Measurements from ENCODE around the gene DSPP.

The DSPP gene

GRCh38 chr4:87662871-87663270 lies 54.5 kb downstream of the DSPP start:
- H3K27ac ChIP-seq (ENCODE audit: extremely low read depth, low read depth, low read length): no peak overlapping the region
- peaks cover 5% of the 10 kb centered on the region; the same call in 1 of the 2 replicates for H3K4me1 ChIP-seq (ENCODE audit: control insufficient read depth, insufficient read depth, low read length)
- no peaks in the 10 kb centered on the region for H3K36me3 ChIP-seq (ENCODE audit: control insufficient read depth in 2 of 2, insufficient read depth in 1 of 2, low read length in 2 of 2)
- H3K4me3 ChIP-seq (ENCODE audit: low read depth, low read length): no peak overlapping the region
- H3K9me3 ChIP-seq (ENCODE audit: control insufficient read depth, insufficient read depth, low read depth, low read length): no peaks in the 10 kb centered on the region
- TF ChIP-seq ZNF645 (tag by site-specific recombination; IDR thresholded peaks at IDR 0.05): no peak
- no peak for TF ChIP-seq ZBTB10 (tag by site-specific recombination; IDR thresholded peaks at IDR 0.05)
- no peak for TF ChIP-seq ZNF473 (tag by site-specific recombination; IDR thresholded peaks at IDR 0.05)
- TF ChIP-seq ZNF548 (tag by site-specific recombination; IDR thresholded peaks at IDR 0.05): no peak
- no peak for TF ChIP-seq GLI4 (tag by site-specific recombination; IDR thresholded peaks at IDR 0.05)
- TF ChIP-seq GLI2 (tag by site-specific recombination; IDR thresholded peaks at IDR 0.05; ENCODE audit: borderline replicate concordance, low read depth): no peak
- TF ChIP-seq, protein P1, sequence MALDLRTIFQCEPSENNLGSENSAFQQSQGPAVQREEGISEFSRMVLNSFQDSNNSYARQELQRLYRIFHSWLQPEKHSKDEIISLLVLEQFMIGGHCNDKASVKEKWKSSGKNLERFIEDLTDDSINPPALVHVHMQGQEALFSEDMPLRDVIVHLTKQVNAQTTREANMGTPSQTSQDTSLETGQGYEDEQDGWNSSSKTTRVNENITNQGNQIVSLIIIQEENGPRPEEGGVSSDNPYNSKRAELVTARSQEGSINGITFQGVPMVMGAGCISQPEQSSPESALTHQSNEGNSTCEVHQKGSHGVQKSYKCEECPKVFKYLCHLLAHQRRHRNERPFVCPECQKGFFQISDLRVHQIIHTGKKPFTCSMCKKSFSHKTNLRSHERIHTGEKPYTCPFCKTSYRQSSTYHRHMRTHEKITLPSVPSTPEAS (tag by site-specific recombination; IDR thresholded peaks at IDR 0.05): no peak
- no peak for TF ChIP-seq ZNF571 (tag by site-specific recombination; IDR thresholded peaks at IDR 0.05)
- no peak for TF ChIP-seq ZNF292 (tag by site-specific recombination; IDR thresholded peaks at IDR 0.05; ENCODE audit: borderline replicate concordance, low read depth)
- no peak for TF ChIP-seq ZSCAN18 (tag by site-specific recombination; IDR thresholded peaks at IDR 0.05)
- no peak for TF ChIP-seq ZNF112 (tag by site-specific recombination; IDR thresholded peaks at IDR 0.05)
- TF ChIP-seq BCL11A (tag by site-specific recombination; IDR thresholded peaks at IDR 0.05; ENCODE audit: low read depth): no peak
- TF ChIP-seq, protein P2, sequence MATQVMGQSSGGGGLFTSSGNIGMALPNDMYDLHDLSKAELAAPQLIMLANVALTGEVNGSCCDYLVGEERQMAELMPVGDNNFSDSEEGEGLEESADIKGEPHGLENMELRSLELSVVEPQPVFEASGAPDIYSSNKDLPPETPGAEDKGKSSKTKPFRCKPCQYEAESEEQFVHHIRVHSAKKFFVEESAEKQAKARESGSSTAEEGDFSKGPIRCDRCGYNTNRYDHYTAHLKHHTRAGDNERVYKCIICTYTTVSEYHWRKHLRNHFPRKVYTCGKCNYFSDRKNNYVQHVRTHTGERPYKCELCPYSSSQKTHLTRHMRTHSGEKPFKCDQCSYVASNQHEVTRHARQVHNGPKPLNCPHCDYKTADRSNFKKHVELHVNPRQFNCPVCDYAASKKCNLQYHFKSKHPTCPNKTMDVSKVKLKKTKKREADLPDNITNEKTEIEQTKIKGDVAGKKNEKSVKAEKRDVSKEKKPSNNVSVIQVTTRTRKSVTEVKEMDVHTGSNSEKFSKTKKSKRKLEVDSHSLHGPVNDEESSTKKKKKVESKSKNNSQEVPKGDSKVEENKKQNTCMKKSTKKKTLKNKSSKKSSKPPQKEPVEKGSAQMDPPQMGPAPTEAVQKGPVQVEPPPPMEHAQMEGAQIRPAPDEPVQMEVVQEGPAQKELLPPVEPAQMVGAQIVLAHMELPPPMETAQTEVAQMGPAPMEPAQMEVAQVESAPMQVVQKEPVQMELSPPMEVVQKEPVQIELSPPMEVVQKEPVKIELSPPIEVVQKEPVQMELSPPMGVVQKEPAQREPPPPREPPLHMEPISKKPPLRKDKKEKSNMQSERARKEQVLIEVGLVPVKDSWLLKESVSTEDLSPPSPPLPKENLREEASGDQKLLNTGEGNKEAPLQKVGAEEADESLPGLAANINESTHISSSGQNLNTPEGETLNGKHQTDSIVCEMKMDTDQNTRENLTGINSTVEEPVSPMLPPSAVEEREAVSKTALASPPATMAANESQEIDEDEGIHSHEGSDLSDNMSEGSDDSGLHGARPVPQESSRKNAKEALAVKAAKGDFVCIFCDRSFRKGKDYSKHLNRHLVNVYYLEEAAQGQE (tag by site-specific recombination; IDR thresholded peaks at IDR 0.05): no peak
- TF ChIP-seq ZNF398 (tag by site-specific recombination; IDR thresholded peaks at IDR 0.05): no peak
- no peak for TF ChIP-seq REPIN1 (tag by site-specific recombination; IDR thresholded peaks at IDR 0.05; ENCODE audit: low read depth)
- TF ChIP-seq ZNF302 (tag by site-specific recombination; IDR thresholded peaks at IDR 0.05; ENCODE audit: low read depth): no peak
- TF ChIP-seq, protein P3, sequence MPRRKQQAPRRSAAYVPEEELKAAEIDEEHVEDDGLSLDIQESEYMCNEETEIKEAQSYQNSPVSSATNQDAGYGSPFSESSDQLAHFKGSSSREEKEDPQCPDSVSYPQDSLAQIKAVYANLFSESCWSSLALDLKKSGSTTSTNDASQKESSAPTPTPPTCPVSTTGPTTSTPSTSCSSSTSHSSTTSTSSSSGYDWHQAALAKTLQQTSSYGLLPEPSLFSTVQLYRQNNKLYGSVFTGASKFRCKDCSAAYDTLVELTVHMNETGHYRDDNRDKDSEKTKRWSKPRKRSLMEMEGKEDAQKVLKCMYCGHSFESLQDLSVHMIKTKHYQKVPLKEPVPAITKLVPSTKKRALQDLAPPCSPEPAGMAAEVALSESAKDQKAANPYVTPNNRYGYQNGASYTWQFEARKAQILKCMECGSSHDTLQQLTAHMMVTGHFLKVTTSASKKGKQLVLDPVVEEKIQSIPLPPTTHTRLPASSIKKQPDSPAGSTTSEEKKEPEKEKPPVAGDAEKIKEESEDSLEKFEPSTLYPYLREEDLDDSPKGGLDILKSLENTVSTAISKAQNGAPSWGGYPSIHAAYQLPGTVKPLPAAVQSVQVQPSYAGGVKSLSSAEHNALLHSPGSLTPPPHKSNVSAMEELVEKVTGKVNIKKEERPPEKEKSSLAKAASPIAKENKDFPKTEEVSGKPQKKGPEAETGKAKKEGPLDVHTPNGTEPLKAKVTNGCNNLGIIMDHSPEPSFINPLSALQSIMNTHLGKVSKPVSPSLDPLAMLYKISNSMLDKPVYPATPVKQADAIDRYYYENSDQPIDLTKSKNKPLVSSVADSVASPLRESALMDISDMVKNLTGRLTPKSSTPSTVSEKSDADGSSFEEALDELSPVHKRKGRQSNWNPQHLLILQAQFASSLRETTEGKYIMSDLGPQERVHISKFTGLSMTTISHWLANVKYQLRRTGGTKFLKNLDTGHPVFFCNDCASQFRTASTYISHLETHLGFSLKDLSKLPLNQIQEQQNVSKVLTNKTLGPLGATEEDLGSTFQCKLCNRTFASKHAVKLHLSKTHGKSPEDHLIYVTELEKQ (tag by site-specific recombination; IDR thresholded peaks at IDR 0.05; ENCODE audit: borderline replicate concordance): no peak
- TF ChIP-seq ZNF561 (tag by site-specific recombination; IDR thresholded peaks at IDR 0.05; ENCODE audit: borderline replicate concordance): no peak
- TF ChIP-seq, protein P4, sequence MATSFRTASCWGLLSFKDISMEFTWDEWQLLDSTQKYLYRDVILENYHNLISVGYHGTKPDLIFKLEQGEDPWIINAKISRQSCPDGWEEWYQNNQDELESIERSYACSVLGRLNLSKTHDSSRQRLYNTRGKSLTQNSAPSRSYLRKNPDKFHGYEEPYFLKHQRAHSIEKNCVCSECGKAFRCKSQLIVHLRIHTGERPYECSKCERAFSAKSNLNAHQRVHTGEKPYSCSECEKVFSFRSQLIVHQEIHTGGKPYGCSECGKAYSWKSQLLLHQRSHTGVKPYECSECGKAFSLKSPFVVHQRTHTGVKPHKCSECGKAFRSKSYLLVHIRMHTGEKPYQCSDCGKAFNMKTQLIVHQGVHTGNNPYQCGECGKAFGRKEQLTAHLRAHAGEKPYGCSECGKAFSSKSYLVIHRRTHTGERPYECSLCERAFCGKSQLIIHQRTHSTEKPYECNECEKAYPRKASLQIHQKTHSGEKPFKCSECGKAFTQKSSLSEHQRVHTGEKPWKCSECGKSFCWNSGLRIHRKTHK (tag by site-specific recombination; IDR thresholded peaks at IDR 0.05): no peak
- ChIA-PET POLR2A (no interaction called here), CTCF (no interaction called here)
